Memory B cell (primary cell): ENCODE data around the gene AFF3.
"Not testable (repeated sequence)": the region's sequence is repeated elsewhere in the genome, so short reads cannot be mapped to it uniquely, and the experiment has no call there.

Experiments
- ATAC-seq: fragments of 150-1000 bp; cut with Tn5 transposase; 2 replicates; pipeline ENCODE4 v1.10.0; 2021; ENCODE audit warnings: low read depth, mild to moderate bottlenecking, moderate library complexity
- DNase-seq, 2 donors: peaks; one replicate each; pipeline ENCODE4 v3.0.0; 2022; ENCODE audit warnings: low spot score in 2 of 2
- H3K27ac Mint-ChIP-seq: one replicate; pipeline ENCODE4 v1.8.0; 2022; ENCODE audit warnings: mild to moderate bottlenecking, moderate library complexity, mixed read lengths
- H3K27me3 Mint-ChIP-seq: one replicate; pipeline ENCODE4 v1.8.0; 2022; ENCODE audit warnings: mixed read lengths
- H3K36me3 Mint-ChIP-seq: one replicate; pipeline ENCODE4 v1.8.0; 2022; ENCODE audit warnings: mild to moderate bottlenecking, mixed read lengths
- H3K4me1 Mint-ChIP-seq: one replicate; pipeline ENCODE4 v1.8.0; 2022; ENCODE audit warnings: mixed read lengths
- H3K4me3 Mint-ChIP-seq: one replicate; pipeline ENCODE4 v1.8.0; 2022; ENCODE audit warnings: mild to moderate bottlenecking, moderate library complexity, mixed read lengths
- H3K9me3 Mint-ChIP-seq: one replicate; pipeline ENCODE4 v1.8.0; 2022; ENCODE audit warnings: mixed read lengths

The AFF3 gene

DNA sequence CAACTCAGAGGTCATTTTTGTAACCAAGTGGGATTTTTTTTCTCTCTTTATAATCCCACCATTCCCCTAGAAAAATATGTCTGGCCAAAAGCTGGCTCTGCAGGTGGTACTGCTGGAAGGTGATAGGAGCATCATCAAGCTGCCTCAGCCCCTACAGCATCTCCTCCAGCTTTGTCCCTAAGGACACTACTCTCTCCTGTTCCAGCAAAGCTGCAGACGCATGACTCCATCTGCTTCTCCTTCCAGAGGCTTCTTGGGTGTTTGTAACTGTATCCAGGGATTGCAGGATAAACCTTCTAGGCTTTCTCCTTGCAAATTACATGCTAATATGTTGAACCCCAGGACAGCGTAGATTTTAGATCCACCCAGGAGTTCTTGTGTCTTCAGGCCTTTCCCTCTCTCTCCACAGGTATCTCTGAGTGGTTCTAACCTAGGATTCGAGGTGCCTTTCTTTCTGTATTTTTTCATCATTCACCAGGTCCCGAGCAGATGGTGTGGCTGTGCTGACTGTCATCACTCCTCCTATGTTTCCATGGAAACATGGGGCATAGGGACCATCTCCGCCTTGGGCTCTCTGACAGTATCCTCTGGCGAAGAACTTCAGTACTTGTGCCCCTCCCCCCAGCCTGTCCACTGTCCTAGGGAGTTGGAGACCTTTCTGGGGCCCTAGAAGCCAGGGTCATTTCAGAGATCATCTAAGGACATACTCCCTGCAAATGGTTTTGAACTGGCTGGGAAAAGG lies 34.3 kb downstream of the AFF3 start:
- peaks cover 14% of the 10 kb centered on the region for H3K36me3 Mint-ChIP-seq
- no peak overlapping the region for H3K27ac Mint-ChIP-seq
- ATAC-seq (no peak), DNase-seq (no peak)
- H3K4me3 Mint-ChIP-seq: no peak overlapping the region
- no peaks in the 10 kb centered on the region for H3K9me3 Mint-ChIP-seq
- peaks cover 54% of the 10 kb centered on the region for H3K4me1 Mint-ChIP-seq
- no peaks in the 10 kb centered on the region for H3K27me3 Mint-ChIP-seq

DNA sequence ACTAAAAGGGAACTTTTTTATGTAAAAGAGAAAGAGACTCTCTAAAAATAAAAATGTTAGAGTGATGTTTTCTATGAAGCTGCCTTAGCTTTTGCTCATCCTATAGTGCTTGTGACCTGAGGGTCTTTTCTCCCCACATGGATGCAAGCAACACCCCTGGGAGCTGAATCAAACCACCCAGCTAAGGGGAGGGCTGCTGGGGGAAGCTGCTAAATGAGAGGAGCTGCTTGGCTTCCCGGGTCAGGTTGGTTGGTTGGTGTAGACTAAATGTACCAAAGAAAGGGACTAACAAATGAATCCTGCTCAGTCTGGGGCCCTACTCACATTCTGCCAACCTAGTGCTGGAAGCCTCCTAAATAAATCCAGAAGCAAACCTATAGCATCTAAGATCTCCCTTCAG lies 35.0 kb downstream of the AFF3 start:
- no peaks in the 10 kb centered on the region for H3K9me3 Mint-ChIP-seq
- H3K27ac Mint-ChIP-seq: no peak overlapping the region
- H3K4me3 Mint-ChIP-seq: no peak overlapping the region
- H3K27me3 Mint-ChIP-seq: no peaks in the 10 kb centered on the region
- H3K4me1 Mint-ChIP-seq: peaks cover 48% of the 10 kb centered on the region
- ATAC-seq (no peak), DNase-seq (no peak)
- peaks cover 10% of the 10 kb centered on the region for H3K36me3 Mint-ChIP-seq

DNA sequence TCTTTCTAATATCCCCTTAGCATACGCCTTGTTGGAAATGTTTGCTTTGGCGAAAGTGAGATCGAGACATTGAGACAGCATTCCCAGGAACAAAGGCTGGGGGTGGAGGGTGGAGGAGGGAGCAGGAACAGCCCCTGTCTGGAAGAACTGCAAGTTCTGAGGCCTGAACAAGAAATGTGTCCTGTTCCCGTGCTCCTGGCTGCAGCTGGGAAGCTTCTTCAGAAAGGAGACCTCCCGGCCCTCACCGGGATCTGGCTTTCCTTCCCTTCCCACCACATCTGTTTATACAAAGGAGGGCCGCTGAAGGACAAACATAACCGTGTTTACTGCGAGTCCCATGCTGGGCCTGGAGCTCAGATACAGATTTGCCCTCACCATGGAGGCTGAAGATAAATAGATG lies 35.9 kb downstream of the AFF3 start:
- peaks cover 41% of the 10 kb centered on the region for H3K4me1 Mint-ChIP-seq
- H3K9me3 Mint-ChIP-seq: no peaks in the 10 kb centered on the region
- H3K27ac Mint-ChIP-seq: no peak overlapping the region
- no peak overlapping the region for H3K4me3 Mint-ChIP-seq
- H3K27me3 Mint-ChIP-seq: no peaks in the 10 kb centered on the region
- H3K36me3 Mint-ChIP-seq: peaks cover 4% of the 10 kb centered on the region
- ATAC-seq: no peak
- DNase-seq: no peak

DNA sequence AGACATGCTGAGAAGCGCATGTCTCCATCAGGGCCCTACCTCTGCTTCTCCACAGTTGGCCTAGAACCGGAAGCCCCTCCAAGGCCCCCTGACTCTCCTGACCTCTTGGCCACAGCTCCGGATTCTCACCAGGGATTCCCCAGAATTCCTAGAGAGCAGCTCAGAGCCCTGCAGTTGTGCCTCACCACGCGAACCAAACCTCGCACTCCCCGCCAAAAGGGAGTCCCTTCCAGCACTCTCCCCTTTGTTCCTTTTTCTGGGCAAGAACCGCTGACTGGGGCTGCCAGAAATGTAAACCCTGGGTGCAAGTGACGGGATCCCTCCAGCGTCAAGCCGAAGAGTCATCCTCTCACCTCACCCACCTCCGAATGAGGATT lies 36.7 kb downstream of the AFF3 start:
- H3K27me3 Mint-ChIP-seq: no peaks in the 10 kb centered on the region
- peak overlapping the region; percentile 89 for H3K4me3 Mint-ChIP-seq
- peaks cover 4% of the 10 kb centered on the region for H3K36me3 Mint-ChIP-seq
- H3K4me1 Mint-ChIP-seq: peaks cover 37% of the 10 kb centered on the region
- DNase-seq (no peak), ATAC-seq (no peak)
- H3K27ac Mint-ChIP-seq: peak overlapping the region; percentile 90
- H3K9me3 Mint-ChIP-seq: no peaks in the 10 kb centered on the region

DNA sequence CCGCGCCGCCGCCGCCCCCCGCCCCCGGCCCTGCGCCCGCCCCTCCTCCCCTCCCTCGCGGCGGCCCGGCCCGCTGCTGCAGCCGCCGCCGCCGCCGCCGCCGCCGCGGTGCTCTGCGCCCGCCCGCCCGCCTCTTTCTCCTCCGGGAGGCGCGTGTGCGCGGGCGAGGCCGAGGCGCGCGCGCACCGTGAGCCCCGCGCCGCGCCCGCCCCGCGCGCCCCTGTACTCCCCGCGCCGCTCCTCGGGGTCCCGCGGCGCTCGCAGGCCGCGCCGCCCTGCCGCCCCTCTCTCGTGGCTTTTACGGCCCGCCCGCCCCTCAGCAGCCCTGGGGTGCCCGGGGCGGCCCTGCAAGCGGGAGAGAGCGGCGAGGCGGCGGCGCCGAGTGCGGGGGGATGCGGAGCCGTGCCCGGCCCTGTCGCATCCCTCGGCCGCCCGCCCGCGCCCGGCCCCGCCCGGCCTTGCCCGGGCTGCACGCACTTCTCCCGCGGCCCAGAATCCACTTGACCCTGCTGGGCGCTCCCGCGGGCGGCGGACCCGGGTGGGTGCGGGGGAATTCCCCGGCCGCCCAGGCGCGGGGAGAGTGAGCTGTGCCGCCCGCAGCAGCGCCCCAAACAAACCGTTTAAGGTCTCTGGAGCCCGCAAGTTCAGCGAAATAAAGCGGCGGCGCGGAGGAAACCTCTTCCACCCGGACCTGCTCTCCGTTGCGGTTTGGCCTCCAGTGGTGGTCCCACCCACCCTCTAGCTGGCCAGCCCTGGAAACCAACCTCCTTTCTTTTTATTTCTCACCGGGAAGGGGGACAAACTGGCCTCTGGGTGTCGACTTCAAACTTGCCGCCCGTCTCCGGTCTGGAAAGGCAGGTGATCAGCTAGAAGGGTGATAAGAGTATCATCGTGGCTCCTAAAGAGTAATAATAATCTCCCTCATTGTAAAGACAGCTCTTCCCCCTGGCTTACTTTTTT lies 37.4 kb downstream of the AFF3 start:
- Mint-ChIP-seq H3K27ac (peak overlapping the region; percentile 90), H3K4me3 (peak overlapping the region; percentile 89), H3K27me3 (no peaks in the 10 kb centered on the region), H3K36me3 (peaks cover 4% of the 10 kb centered on the region), H3K9me3 (no peaks in the 10 kb centered on the region), H3K4me1 (peaks cover 31% of the 10 kb centered on the region)
- ATAC-seq (peak; percentile 71), DNase-seq (peak in 1 of 2 donors; percentile 47)

DNA sequence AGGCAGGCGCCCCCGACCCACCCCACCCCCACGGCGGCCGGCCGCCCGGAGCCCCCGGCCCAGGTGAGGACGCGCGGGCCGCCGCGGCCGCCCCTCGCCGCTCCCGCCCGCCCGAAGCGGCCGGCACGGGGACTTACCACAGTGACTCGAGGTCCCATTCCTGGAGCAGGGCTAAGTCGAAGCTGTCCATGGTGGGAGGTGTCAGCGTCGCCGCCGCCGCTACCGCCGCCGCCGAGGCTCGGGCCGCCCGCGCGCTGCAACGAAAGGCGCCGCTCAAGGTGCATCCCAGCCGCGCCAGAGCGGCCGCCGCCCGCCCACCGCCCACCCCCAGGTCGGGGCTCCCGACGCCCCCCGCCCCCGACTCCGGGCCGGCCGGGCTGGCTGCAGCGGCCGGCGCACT lies 38.1 kb downstream of the AFF3 start:
- not testable (repeated sequence) for DNase-seq, H3K4me3 Mint-ChIP-seq, H3K27me3 Mint-ChIP-seq, H3K9me3 Mint-ChIP-seq, H3K27ac Mint-ChIP-seq, H3K36me3 Mint-ChIP-seq
- peak; percentile 44 for ATAC-seq
- peaks cover 25% of the 10 kb centered on the region for H3K4me1 Mint-ChIP-seq

DNA sequence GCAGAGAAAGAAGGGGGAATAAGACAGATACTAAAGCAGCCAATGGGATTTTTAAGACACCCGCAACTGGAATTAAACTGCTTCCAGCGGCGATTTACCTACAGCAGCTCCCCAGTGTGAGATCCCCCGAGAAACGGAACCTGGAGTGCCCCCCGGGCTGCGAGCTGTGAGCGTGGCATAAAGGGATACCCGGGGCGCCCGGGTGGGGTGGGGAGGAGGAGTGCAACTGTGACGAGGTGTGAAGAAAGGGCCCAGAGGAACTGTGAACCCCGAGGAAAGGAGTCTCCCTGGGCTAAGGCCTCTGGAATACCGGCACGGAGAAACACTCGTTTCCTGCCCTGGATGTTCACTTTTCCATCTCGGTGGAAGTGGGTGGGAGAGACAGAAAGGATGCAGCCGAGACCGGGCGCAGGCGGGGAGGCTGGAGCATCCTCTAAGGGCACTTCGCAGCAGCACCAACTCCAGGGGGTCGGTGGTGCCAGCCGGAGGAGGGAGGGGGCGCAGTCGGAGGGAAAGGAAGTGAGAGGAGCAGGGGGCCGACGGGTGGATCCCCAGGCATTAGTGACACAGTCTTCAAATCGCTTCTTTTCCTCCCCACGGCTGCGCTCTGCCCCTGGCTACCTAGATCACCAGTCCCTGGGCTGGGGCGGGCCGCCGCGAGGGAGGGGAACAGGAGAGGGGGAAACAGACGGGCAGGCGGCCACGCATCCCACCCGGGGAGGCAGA lies 38.7 kb downstream of the AFF3 start:
- H3K36me3 Mint-ChIP-seq, H3K27ac Mint-ChIP-seq, H3K27me3 Mint-ChIP-seq, H3K9me3 Mint-ChIP-seq: not testable (repeated sequence)
- peak; percentile 28 for ATAC-seq
- DNase-seq: peak in 1 of 2 donors; percentile 16
- Mint-ChIP-seq H3K4me1 (peaks cover 25% of the 10 kb centered on the region), H3K4me3 (peak overlapping the region; percentile 73)

DNA sequence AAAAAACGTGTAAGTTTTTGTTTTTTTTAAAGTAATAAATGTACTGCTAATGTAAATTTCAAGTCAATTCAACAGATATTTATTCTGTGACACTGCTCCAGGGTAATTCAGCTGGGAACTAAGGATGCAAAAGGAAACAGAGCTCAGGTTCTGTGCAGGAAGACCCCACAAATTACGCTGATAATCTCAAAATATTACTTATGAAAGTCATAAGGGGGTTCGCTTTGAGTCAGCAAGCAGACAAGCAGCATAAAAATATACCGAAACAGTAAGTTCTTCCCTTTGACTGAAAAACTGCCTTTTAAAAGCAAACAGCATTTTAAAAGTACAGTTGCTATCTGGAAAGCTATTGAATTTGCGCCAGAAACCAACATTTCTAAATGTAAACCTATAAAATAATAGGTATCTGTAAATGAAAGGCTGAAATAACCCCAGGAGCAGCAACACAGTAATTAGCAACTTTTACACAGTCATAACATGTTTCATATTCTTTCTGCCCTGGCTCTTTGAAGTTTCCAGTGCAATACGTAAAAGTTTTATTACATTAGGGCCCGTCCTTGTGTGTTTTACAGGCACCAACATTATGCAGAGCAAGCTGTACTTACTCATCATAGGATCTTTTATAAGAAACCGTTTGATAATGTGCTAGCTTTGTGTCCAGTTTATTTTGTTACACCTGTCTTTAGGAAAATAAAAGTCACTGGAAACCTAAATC lies 39.8 kb downstream of the AFF3 start:
- not testable (repeated sequence) for DNase-seq, ATAC-seq, H3K9me3 Mint-ChIP-seq, H3K27me3 Mint-ChIP-seq, H3K36me3 Mint-ChIP-seq, H3K4me3 Mint-ChIP-seq, H3K27ac Mint-ChIP-seq
- H3K4me1 Mint-ChIP-seq: peaks cover 16% of the 10 kb centered on the region

DNA sequence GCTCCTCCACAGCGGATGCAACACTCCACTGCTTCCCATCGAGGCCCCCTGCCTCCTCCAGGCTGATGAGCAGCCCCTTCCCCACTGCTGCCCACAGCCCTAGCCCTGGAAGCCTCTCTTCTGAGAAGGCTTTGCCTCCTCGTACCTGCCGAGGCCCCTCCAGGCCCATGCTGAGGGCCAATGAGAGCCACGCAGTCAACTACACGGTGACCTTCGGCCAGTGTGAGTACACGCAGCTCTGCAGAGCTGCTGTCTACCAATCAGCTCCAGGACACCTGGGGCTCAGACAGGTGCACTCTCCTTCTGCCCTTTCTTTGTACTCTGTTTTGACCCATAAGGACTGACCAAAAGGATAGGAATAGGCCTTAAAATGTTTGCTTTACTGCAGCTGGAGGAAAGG lies 43.5 kb downstream of the AFF3 start:
- not testable (repeated sequence) for H3K4me1 Mint-ChIP-seq, ATAC-seq, DNase-seq, H3K9me3 Mint-ChIP-seq, H3K36me3 Mint-ChIP-seq, H3K4me3 Mint-ChIP-seq, H3K27ac Mint-ChIP-seq, H3K27me3 Mint-ChIP-seq

DNA sequence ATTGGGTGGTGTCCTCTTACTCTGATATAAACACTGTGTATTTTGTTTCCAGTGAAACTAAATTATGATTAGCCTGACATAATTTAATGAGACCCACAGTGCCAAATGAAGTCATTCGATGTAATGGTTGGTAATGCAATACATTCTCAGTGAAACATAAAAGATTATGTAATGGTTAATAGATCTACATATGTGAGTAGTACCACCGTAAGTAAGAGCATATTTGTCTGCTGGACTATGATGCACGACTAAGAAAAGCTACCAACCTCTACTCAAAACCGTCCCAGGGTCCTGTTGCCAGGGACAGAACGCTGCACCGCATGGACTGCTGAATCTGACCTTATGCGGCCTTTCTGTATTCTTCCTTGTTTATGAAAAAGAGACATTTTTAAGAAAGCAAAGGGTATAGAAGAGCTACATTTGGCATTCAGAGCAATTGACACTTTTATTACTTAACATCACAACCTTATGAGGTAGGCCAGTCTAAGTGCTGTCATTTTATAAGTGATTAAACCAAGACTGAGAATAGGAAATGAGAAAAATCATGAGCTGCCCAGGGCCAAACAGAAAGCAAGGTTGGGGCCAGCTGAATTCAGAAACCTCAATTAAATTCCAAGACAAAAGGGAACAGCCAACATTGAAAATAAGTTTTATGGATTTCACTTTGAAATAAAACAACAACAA lies 44.6 kb downstream of the AFF3 start:
- H3K9me3 Mint-ChIP-seq, H3K27ac Mint-ChIP-seq, H3K27me3 Mint-ChIP-seq, H3K4me1 Mint-ChIP-seq, H3K36me3 Mint-ChIP-seq, DNase-seq, ATAC-seq, H3K4me3 Mint-ChIP-seq: not testable (repeated sequence)

DNA sequence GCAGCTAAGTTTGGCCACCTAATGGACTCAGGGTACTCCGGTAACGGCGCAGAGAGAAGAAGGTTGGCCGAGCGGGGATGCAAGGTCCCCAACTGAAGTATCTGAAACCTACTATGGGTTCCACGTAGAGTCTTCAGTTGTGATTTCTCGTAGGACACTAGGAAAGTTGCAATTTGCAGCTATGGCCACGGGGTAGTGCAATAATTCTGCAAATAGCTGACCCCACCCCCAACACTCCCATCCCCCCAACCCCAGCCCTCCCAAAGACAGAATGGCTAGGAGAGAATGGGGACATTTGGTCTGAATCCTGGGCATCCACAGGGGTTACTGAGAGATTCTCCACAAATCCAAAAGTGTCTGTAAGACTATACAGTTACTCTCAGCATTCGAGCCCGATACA lies 46.5 kb downstream of the AFF3 start:
- peaks cover 12% of the 10 kb centered on the region for H3K36me3 Mint-ChIP-seq
- ATAC-seq, H3K4me3 Mint-ChIP-seq, H3K4me1 Mint-ChIP-seq, H3K27ac Mint-ChIP-seq, H3K9me3 Mint-ChIP-seq, DNase-seq, H3K27me3 Mint-ChIP-seq: not testable (repeated sequence)

DNA sequence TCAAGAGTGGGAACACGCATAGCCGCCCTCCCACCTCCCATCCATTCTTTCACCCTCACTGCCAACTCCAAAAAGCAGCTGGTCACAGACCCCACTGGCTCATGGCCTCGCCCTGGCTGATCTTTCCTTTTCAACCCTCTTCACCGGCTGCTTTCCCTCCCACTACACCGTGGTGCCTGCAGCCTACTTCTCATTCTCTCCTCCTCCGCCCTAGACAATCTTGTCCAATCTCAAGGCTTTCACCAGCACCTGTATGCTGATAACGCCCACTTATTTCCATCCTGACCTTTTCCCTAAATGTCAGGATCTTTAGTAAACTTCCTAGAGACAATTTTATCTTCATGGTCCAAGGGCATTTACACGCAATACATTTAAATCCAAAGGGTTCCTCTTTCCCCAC lies 50.6 kb downstream of the AFF3 start:
- H3K9me3 Mint-ChIP-seq, H3K27me3 Mint-ChIP-seq, H3K27ac Mint-ChIP-seq, H3K4me1 Mint-ChIP-seq, ATAC-seq, H3K4me3 Mint-ChIP-seq, DNase-seq, H3K36me3 Mint-ChIP-seq: not testable (repeated sequence)

DNA sequence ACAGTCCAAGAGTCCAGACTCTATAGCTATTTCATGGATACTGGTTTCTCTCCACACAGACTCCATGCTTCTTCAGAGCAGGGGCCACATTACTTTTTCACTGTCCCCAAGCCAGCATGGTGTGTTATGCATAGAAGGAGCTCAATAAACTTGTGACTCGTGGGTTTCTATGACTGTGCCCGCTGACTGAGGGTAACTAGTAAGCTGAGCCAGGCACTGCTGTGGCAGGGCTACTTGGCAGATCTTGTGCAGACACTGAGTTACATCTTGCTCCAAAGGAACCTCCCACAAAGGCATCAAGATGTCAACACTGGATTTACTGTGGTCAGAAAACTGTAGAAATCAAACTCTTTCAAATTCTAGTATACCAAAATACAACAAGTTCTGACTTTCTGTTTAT lies 56.6 kb downstream of the AFF3 start:
- not testable (repeated sequence) for H3K27ac Mint-ChIP-seq, DNase-seq, H3K36me3 Mint-ChIP-seq, H3K4me1 Mint-ChIP-seq, H3K4me3 Mint-ChIP-seq, ATAC-seq, H3K9me3 Mint-ChIP-seq, H3K27me3 Mint-ChIP-seq
